Urinary bladder (tissue), 4 donors: ENCODE measurements around the gene CTIF. TPM values are rescaled to one million over a fixed set of nuclear protein-coding genes. Genes with fewer than 3 reads are reported as not detected.
A peak's percentile ranks its signal among the peaks of the same experiment; 100 is the strongest.

ENCODE experiments used
- DNase-seq: peaks from one replicate; pipeline ENCODE4 v3.0.0-alpha.2; 2015; ENCODE audit errors: extremely low spot score
- H3K27ac ChIP-seq: one replicate; pipeline ENCODE4 v1.5.1; 2013; ENCODE audit warnings: low read depth, mild to moderate bottlenecking, moderate library complexity
- H3K36me3 ChIP-seq: one replicate; pipeline ENCODE4 v1.6.1; 2013; ENCODE audit warnings: mild to moderate bottlenecking, moderate library complexity; ENCODE audit not compliant: insufficient read depth
- H3K4me1 ChIP-seq: one replicate; pipeline ENCODE4 v1.6.1; 2013; ENCODE audit warnings: mild to moderate bottlenecking, moderate library complexity; ENCODE audit not compliant: insufficient read depth
- H3K4me3 ChIP-seq: one replicate; pipeline ENCODE4 v1.5.1; 2013; ENCODE audit warnings: low read depth, low read length
- WGBS: extraction: QIAGEN DNeasy Blood & Tissue Kit; methylation state at CpG from one replicate; pipeline ENCODE4 v1.1.7; 2013; 5-methylcytosine and 5-hydroxymethylcytosine counted together
- polyA plus RNA-seq: library from polyadenylated mRNA; stranded (reverse); fragments of 200-250 nt; gene quantifications from one replicate; pipeline ENCODE4 v1.2.3, GENCODE V29; 2013
- total RNA-seq: library from RNA; depleted of rRNA; stranded (reverse); fragments of >200 nt; gene quantifications from one replicate; pipeline ENCODE4 v1.2.3, GENCODE V29; 2014
- donor health status: healthy with polysubstance abuse.
- donor health status: healthy.

Gene CTIF
- total and polyA plus RNA-seq, 2 donors = 26.6 to 50.3 TPM

- Histone ChIP-seq H3K4me3 (no peak overlapping the region), H3K4me1 (no peaks in the 10 kb centered on the region), H3K27ac (peak overlapping the region; percentile 11), H3K36me3 (no peaks in the 10 kb centered on the region)
- WGBS = 80% methylated on average over 7 of the region's 7 CpGs
- no peak for DNase-seq
Observed at GRCh38 chr18:48826271-48826670, 287.4 kb downstream of the CTIF start.

- no peak for DNase-seq
- WGBS = 76% methylated on average over 8 of the region's 8 CpGs
- Histone ChIP-seq H3K27ac (no peak overlapping the region), H3K4me1 (no peaks in the 10 kb centered on the region), H3K36me3 (no peaks in the 10 kb centered on the region), H3K4me3 (no peak overlapping the region)
Observed at GRCh38 chr18:48826806-48827205, 288.0 kb downstream of the CTIF start.

GRCh38 chr18:48827291-48828193, 288.7 kb downstream of the CTIF start:
- peak overlapping the region; percentile 83 for H3K27ac ChIP-seq
- DNase-seq = peak; percentile 81

GRCh38 chr18:48828194-48828545, 289.3 kb downstream of the CTIF start:
- no peak for DNase-seq
- Histone ChIP-seq H3K4me3 (no peak overlapping the region), H3K4me1 (peaks cover 2% of the 10 kb centered on the region), H3K36me3 (no peaks in the 10 kb centered on the region), H3K27ac (peak overlapping the region; percentile 64)
- WGBS = 12% methylated on average over 3 of the region's 3 CpGs

More at GRCh38 chr18:48827291-48828193, 288.7 kb downstream of the CTIF start:
- no peaks in the 10 kb centered on the region for H3K36me3 ChIP-seq
- no peaks in the 10 kb centered on the region for H3K4me1 ChIP-seq
- H3K4me3 ChIP-seq = peak overlapping the region; percentile 11
- 19% methylated on average over 21 of the region's 21 CpGs for WGBS

- Histone ChIP-seq H3K36me3 (no peaks in the 10 kb centered on the region), H3K27ac (peak overlapping the region; percentile 64), H3K4me1 (peaks cover 2% of the 10 kb centered on the region), H3K4me3 (no peak overlapping the region)
- WGBS = 23% methylated on average over 15 of the region's 15 CpGs
- no peak for DNase-seq
Observed at GRCh38 chr18:48828691-48829442, 290.0 kb downstream of the CTIF start.

GRCh38 chr18:48829443-48830149, 290.8 kb downstream of the CTIF start:
- no peaks in the 10 kb centered on the region for H3K36me3 ChIP-seq
- 66% methylated on average over 13 of the region's 13 CpGs for WGBS
- H3K27ac ChIP-seq = no peak overlapping the region
- no peak for DNase-seq
- peaks cover 2% of the 10 kb centered on the region for H3K4me1 ChIP-seq
- H3K4me3 ChIP-seq = no peak overlapping the region

GRCh38 chr18:48831113-48831759, 292.4 kb downstream of the CTIF start:
- H3K4me1 ChIP-seq = peaks cover 2% of the 10 kb centered on the region
- H3K4me3 ChIP-seq = no peak overlapping the region
- no peaks in the 10 kb centered on the region for H3K36me3 ChIP-seq
- H3K27ac ChIP-seq = no peak overlapping the region
- DNase-seq = no peak
- 91% methylated on average over 9 of the region's 9 CpGs for WGBS

GRCh38 chr18:48831802-48832201, 293.0 kb downstream of the CTIF start:
- no peak for DNase-seq
- Histone ChIP-seq H3K27ac (no peak overlapping the region), H3K4me1 (peaks cover 2% of the 10 kb centered on the region), H3K36me3 (no peaks in the 10 kb centered on the region), H3K4me3 (no peak overlapping the region)
- WGBS = 87% methylated on average over 6 of the region's 6 CpGs

- peaks cover 2% of the 10 kb centered on the region for H3K4me1 ChIP-seq
- H3K27ac ChIP-seq = no peak overlapping the region
- WGBS = 74% methylated on average over 16 of the region's 16 CpGs
- H3K4me3 ChIP-seq = no peak overlapping the region
- no peak for DNase-seq
- no peaks in the 10 kb centered on the region for H3K36me3 ChIP-seq
Observed at GRCh38 chr18:48832938-48833700, 294.3 kb downstream of the CTIF start.

GRCh38 chr18:48833701-48834412, 295.0 kb downstream of the CTIF start:
- WGBS = 61% methylated on average over 13 of the region's 13 CpGs
- Histone ChIP-seq H3K36me3 (no peaks in the 10 kb centered on the region), H3K4me3 (no peak overlapping the region), H3K27ac (no peak overlapping the region), H3K4me1 (peaks cover 2% of the 10 kb centered on the region)
- DNase-seq = no peak

- WGBS = 45% methylated on average over 18 of the region's 18 CpGs
- DNase-seq = no peak
- Histone ChIP-seq H3K4me1 (peaks cover 2% of the 10 kb centered on the region), H3K4me3 (no peak overlapping the region), H3K36me3 (no peaks in the 10 kb centered on the region), H3K27ac (no peak overlapping the region)
Observed at GRCh38 chr18:48834413-48835031, 295.7 kb downstream of the CTIF start.

- H3K36me3 ChIP-seq = no peaks in the 10 kb centered on the region
- no peak overlapping the region for H3K4me3 ChIP-seq
- peaks cover 2% of the 10 kb centered on the region for H3K4me1 ChIP-seq
- 77% methylated on average over 3 of the region's 3 CpGs for WGBS
- no peak overlapping the region for H3K27ac ChIP-seq
- no peak for DNase-seq
Observed at GRCh38 chr18:48835119-48835518, 296.3 kb downstream of the CTIF start.
